Caco-2 (cell line): ENCODE results near the gene NSD1. TPM values are rescaled to one million over a fixed set of nuclear protein-coding genes. Genes with fewer than 3 reads are reported as not detected.

Source experiments
- BruUV-seq: library from RNA; stranded (reverse); fragments of 400-500 nt; replicated peaks from 2 replicates; lab custom pipeline; 2021; lab: Mats Ljungman, UMichigan
- CTCF ChIA-PET: fragments of 300-600 bp; sonication (Branson Sonifier 250); formaldehyde crosslinking; loops from one replicate; lab custom pipeline; 2022; ENCODE audit warnings: antibody characterized with exemption; lab: Charles Lee
- POLR2A ChIA-PET: fragments of 300-600 bp; sonication (Branson Sonifier 250); formaldehyde crosslinking; loops from one replicate; lab custom pipeline; 2022; ENCODE audit warnings: antibody characterized with exemption; lab: Charles Lee
- DNase-seq, 2 experiments: peaks; one replicate each; pipeline versions ENCODE4 v3.0.0 to v3.0.0-alpha.2; 2020 to 2022
- H3K27me3 ChIP-seq: replicated peaks from 2 replicates; pipeline ENCODE4 v1.6.0; 2011; ENCODE audit warnings: low read length; ENCODE audit not compliant: control insufficient read depth, insufficient read depth
- H3K36me3 ChIP-seq: 2 replicates; pipeline ENCODE4 v1.5.1; 2011; ENCODE audit warnings: low read length; ENCODE audit not compliant: control insufficient read depth, insufficient read depth
- H3K4me1 ChIP-seq: fragments of 250-450 bp; sonication (Bioruptor Pico); 2 replicates; pipeline ENCODE4 v1.5.1; 2020; ENCODE audit warnings: mild to moderate bottlenecking
- H3K4me3 ChIP-seq: 2 replicates; pipeline ENCODE4 v1.5.1; 2011; ENCODE audit warnings: low read depth, mild to moderate bottlenecking, control low read depth, low read length
- H3K9me3 ChIP-seq: fragments of 250-450 bp; sonication (Bioruptor Pico); 2 replicates; pipeline ENCODE4 v1.5.1; 2020; ENCODE audit warnings: mild to moderate bottlenecking, moderate library complexity
- H3K27ac Mint-ChIP-seq: one replicate; pipeline ENCODE4 v1.8.0; 2022; ENCODE audit warnings: mixed read lengths; ENCODE audit not compliant: unreplicated experiment
- H3K27me3 Mint-ChIP-seq: one replicate; pipeline ENCODE4 v1.8.0; 2022; ENCODE audit warnings: mixed read lengths; ENCODE audit not compliant: insufficient read depth, unreplicated experiment
- H3K36me3 Mint-ChIP-seq: one replicate; pipeline ENCODE4 v1.8.0; 2022; ENCODE audit warnings: mild to moderate bottlenecking, mixed read lengths; ENCODE audit not compliant: insufficient read depth, unreplicated experiment
- H3K4me1 Mint-ChIP-seq: one replicate; pipeline ENCODE4 v1.8.0; 2022; ENCODE audit warnings: low read depth, mixed read lengths; ENCODE audit not compliant: unreplicated experiment
- H3K4me3 Mint-ChIP-seq: one replicate; pipeline ENCODE4 v1.8.0; 2022; ENCODE audit warnings: mild to moderate bottlenecking, moderate library complexity, mixed read lengths; ENCODE audit not compliant: unreplicated experiment
- H3K9me3 Mint-ChIP-seq: one replicate; pipeline ENCODE4 v1.8.0; 2022; ENCODE audit warnings: mixed read lengths; ENCODE audit not compliant: unreplicated experiment
- CTCF ChIP-seq, 2 experiments: fragments of 200-600 bp in 1 of 2; IDR thresholded peaks; 1 replicate in 1 of 2; 2 replicates in 1 of 2; pipeline versions ENCODE4 v1.5.1 to v1.8.0; 2011 to 2022; ENCODE audit warnings: antibody characterized with exemption in 1 of 2, control low read depth in 1 of 2, inconsistent platforms in 1 of 2, low read depth in 1 of 2, low read length in 1 of 2, mild to moderate bottlenecking in 1 of 2, moderate library complexity in 1 of 2; ENCODE audit not compliant: insufficient read depth in 1 of 2, severe bottlenecking in 1 of 2, unreplicated experiment in 1 of 2
- intact Hi-C: fragments of 100-400 bp; cut with micrococcal nuclease; formaldehyde crosslinking; loops from one replicate; pipeline ENCODE4 v1.10.0; 2022; ENCODE audit not compliant: unreplicated experiment
- total RNA-seq: library from RNA; stranded (reverse); gene quantifications from 2 replicates; pipeline ENCODE4 v1.2.3, GENCODE V29; 2022

The NSD1 gene
- total RNA-seq, 1 experiment from 2014 or later, result 67.4 TPM

GRCh38 chr5:177333420-177334154 lies 200.0 kb downstream of the NSD1 start:
- Histone ChIP-seq H3K36me3 (peaks cover 1% of the 10 kb centered on the region; the same call in 1 of the 2 replicates), H3K9me3 (no peaks in the 10 kb centered on the region), H3K4me3 (no peak overlapping the region), H3K4me1 (0 out of 2 replicates have a peak, but pooled peaks cover 3% of the 10 kb centered on the region), H3K27me3 (no peaks in the 10 kb centered on the region)
- POLR2A ChIA-PET, result interaction anchor here (0.5 kb wide), 1 partner anchor 15 kb away, joined by 4 read pairs; no protein-coding TSS in a partner anchor
- H3K9me3 Mint-ChIP-seq, result no peaks in the 10 kb centered on the region
- no peak for DNase-seq
- H3K27ac Mint-ChIP-seq, result no peak overlapping the region
- BruUV-seq, result no TSS peak
- peaks cover 76% of the 10 kb centered on the region for H3K36me3 Mint-ChIP-seq
- H3K4me3 Mint-ChIP-seq, result no peak overlapping the region
- TF ChIP-seq CTCF (IDR thresholded peaks at IDR 0.05; ENCODE audit: insufficient read depth in 1 of 2, low read depth in 1 of 2, low read length in 1 of 2, severe bottlenecking in 1 of 2, unreplicated experiment in 1 of 2), result no peak
- CTCF ChIA-PET, result no interaction called here
- H3K4me1 Mint-ChIP-seq, result peaks cover 7% of the 10 kb centered on the region
- H3K27me3 Mint-ChIP-seq, result no peaks in the 10 kb centered on the region
- intact Hi-C loops, result no loop called here

GRCh38 chr5:177334155-177334551 lies 200.6 kb downstream of the NSD1 start:
- POLR2A ChIA-PET, result interaction anchor here (0.5 kb wide), 1 partner anchor 15 kb away, joined by 4 read pairs; no protein-coding TSS in a partner anchor
- no peak for TF ChIP-seq CTCF (IDR thresholded peaks at IDR 0.05; ENCODE audit: insufficient read depth in 1 of 2, low read depth in 1 of 2, low read length in 1 of 2, severe bottlenecking in 1 of 2, unreplicated experiment in 1 of 2)
- peaks cover 1% of the 10 kb centered on the region; the same call in 1 of the 2 replicates for H3K36me3 ChIP-seq

GRCh38 chr5:177334781-177335700 lies 201.5 kb downstream of the NSD1 start:
- peaks cover 78% of the 10 kb centered on the region for H3K36me3 Mint-ChIP-seq
- no peaks in the 10 kb centered on the region for H3K27me3 Mint-ChIP-seq
- Histone ChIP-seq H3K9me3 (no peaks in the 10 kb centered on the region), H3K36me3 (peaks cover 1% of the 10 kb centered on the region; the same call in 1 of the 2 replicates), H3K4me1 (no peaks in the 10 kb centered on the region), H3K27me3 (no peaks in the 10 kb centered on the region), H3K4me3 (no peak overlapping the region)
- H3K9me3 Mint-ChIP-seq, result no peaks in the 10 kb centered on the region
- DNase-seq, result no peak
- peaks cover 7% of the 10 kb centered on the region for H3K4me1 Mint-ChIP-seq
- CTCF ChIA-PET, result no interaction called here
- H3K4me3 Mint-ChIP-seq, result no peak overlapping the region
- no peak overlapping the region for H3K27ac Mint-ChIP-seq
- POLR2A ChIA-PET, result no interaction called here
- BruUV-seq, result no TSS peak
- TF ChIP-seq CTCF (IDR thresholded peaks at IDR 0.05; ENCODE audit: insufficient read depth in 1 of 2, low read depth in 1 of 2, low read length in 1 of 2, severe bottlenecking in 1 of 2, unreplicated experiment in 1 of 2), result no peak
- intact Hi-C loops, result no loop called here

More at GRCh38 chr5:177334155-177334551, 200.6 kb downstream of the NSD1 start:
- no peaks in the 10 kb centered on the region for H3K9me3 ChIP-seq
- BruUV-seq, result no TSS peak
- DNase-seq, result no peak
- H3K4me3 Mint-ChIP-seq, result no peak overlapping the region
- CTCF ChIA-PET, result no interaction called here
- no peaks in the 10 kb centered on the region for H3K27me3 Mint-ChIP-seq
- H3K4me3 ChIP-seq, result no peak overlapping the region
- H3K36me3 Mint-ChIP-seq, result peaks cover 76% of the 10 kb centered on the region
- intact Hi-C loops, result no loop called here
- no peaks in the 10 kb centered on the region for H3K9me3 Mint-ChIP-seq
- no peaks in the 10 kb centered on the region for H3K27me3 ChIP-seq
- H3K4me1 ChIP-seq, result no peaks in the 10 kb centered on the region
- H3K27ac Mint-ChIP-seq, result no peak overlapping the region
- peaks cover 7% of the 10 kb centered on the region for H3K4me1 Mint-ChIP-seq
